Endothelial cell of umbilical vein (primary cell): ENCODE measurements around the gene FBLN2. TPM values are rescaled to one million over a fixed set of nuclear protein-coding genes. Genes with fewer than 3 reads are reported as not detected.

ENCODE experiments used
- BruUV-seq: library from RNA; stranded (reverse); fragments of 400-500 nt; replicated peaks from 2 replicates; lab custom pipeline; 2021; lab: Mats Ljungman, UMichigan
- CTCF ChIA-PET: fragments of 300-600, 350-600 bp; sonication (Branson Sonifier 250); formaldehyde crosslinking; loops from one replicate; lab custom pipeline; 2021; ENCODE audit warnings: antibody characterized with exemption, inconsistent platforms; lab: Charles Lee
- POLR2A ChIA-PET: fragments of 300-600, 350-600 bp; sonication (Branson Sonifier 250); formaldehyde crosslinking; loops from one replicate; lab custom pipeline; 2021; ENCODE audit warnings: antibody characterized with exemption, inconsistent platforms; lab: Charles Lee
- DNase-seq: peaks from one replicate; pipeline ENCODE4 v3.0.0-alpha.2; 2011; ENCODE audit warnings: low read depth, low spot score
- FAIRE-seq: peaks from 2 replicates; lab custom pipeline; 2011; peaks lifted over from hg19 to GRCh38; lab: Jason Lieb, UNC
- H2AFZ ChIP-seq: 2 replicates; pipeline ENCODE4 v1.6.0; 2012; ENCODE audit warnings: low read depth, low read length, control low read depth, inconsistent platforms
- H3K27ac ChIP-seq: 2 replicates; pipeline ENCODE4 v1.5.1; 2011; ENCODE audit warnings: low read depth, mild to moderate bottlenecking, control low read depth, low read length, moderate library complexity; ENCODE audit not compliant: insufficient read depth
- H3K27me3 ChIP-seq, 2 experiments: 2 replicates each; pipeline versions ENCODE4 v1.6.0 to v1.6.1; 2011; ENCODE audit warnings: low read length in 2 of 2, mixed read lengths in 1 of 2; ENCODE audit not compliant: control insufficient read depth in 2 of 2, insufficient read depth in 2 of 2
- H3K36me3 ChIP-seq, 2 experiments: 2 replicates in 1 of 2; 3 replicates in 1 of 2; pipeline ENCODE4 v1.5.1; 2011; ENCODE audit warnings: low read length in 2 of 2, mild to moderate bottlenecking in 1 of 2, moderate library complexity in 1 of 2; ENCODE audit not compliant: control insufficient read depth in 2 of 2, insufficient read depth in 2 of 2; ENCODE audit errors: extremely low read depth in 1 of 2
- H3K4me1 ChIP-seq: 3 replicates; pipeline ENCODE4 v1.5.1; 2011; ENCODE audit warnings: mild to moderate bottlenecking, low read length; ENCODE audit not compliant: control insufficient read depth, insufficient read depth; ENCODE audit errors: extremely low read depth
- H3K4me2 ChIP-seq: 2 replicates; pipeline ENCODE4 v1.6.1; 2011; ENCODE audit warnings: low read length, control low read depth, mixed read lengths; ENCODE audit not compliant: insufficient read depth
- H3K4me3 ChIP-seq, 3 experiments: fragments of 200-600 bp in 1 of 3; sonication (generic), shearing (Covaris generic) in 1 of 3; replicated peaks in 1 of 3; 2 replicates each; pipeline ENCODE4 v1.5.1; 2011 to 2016; ENCODE audit warnings: control low read depth in 3 of 3, low read length in 3 of 3, mild to moderate bottlenecking in 2 of 3, inconsistent platforms in 1 of 3, low read depth in 1 of 3, moderate library complexity in 1 of 3; ENCODE audit not compliant: insufficient read depth in 1 of 3
- H3K79me2 ChIP-seq: 2 replicates; pipeline ENCODE4 v1.6.0; 2012; ENCODE audit warnings: low read length, inconsistent platforms; ENCODE audit not compliant: control insufficient read depth, insufficient read depth
- H3K9ac ChIP-seq: replicated peaks from 2 replicates; pipeline ENCODE3; 2011; ENCODE audit warnings: low read length, control low read depth; ENCODE audit not compliant: insufficient read depth; ENCODE audit errors: extremely low read depth
- H3K9me1 ChIP-seq: replicated peaks from 3 replicates; pipeline ENCODE4 v1.6.0; 2011; ENCODE audit warnings: mild to moderate bottlenecking, low read length; ENCODE audit not compliant: control insufficient read depth, insufficient read depth; ENCODE audit errors: extremely low read depth
- H3K9me3 ChIP-seq: replicated peaks from 2 replicates; pipeline ENCODE4 v1.5.1; 2012; ENCODE audit warnings: low read length, inconsistent platforms; ENCODE audit not compliant: control insufficient read depth, insufficient read depth
- H4K20me1 ChIP-seq: replicated peaks from 2 replicates; pipeline ENCODE3; 2011; ENCODE audit warnings: mild to moderate bottlenecking, low read length; ENCODE audit not compliant: control insufficient read depth, insufficient read depth; ENCODE audit errors: extremely low read depth
- CTCF ChIP-seq, 2 donors: IDR thresholded peaks; 1 replicate in 1 of 2; 2 replicates in 1 of 2; pipeline ENCODE4 v1.5.1; 2011; ENCODE audit warnings: low read length in 2 of 2, mild to moderate bottlenecking in 2 of 2, moderate library complexity in 2 of 2, control low read depth in 1 of 2, inconsistent platforms in 1 of 2, low read depth in 1 of 2; ENCODE audit not compliant: insufficient read depth in 1 of 2; ENCODE audit errors: extremely low read depth in 1 of 2
- FOS ChIP-seq: IDR thresholded peaks from 2 replicates; pipeline ENCODE4 v1.6.1; 2011; ENCODE audit warnings: mild to moderate bottlenecking, low read length, moderate library complexity, borderline replicate concordance; ENCODE audit not compliant: insufficient read depth
- GATA2 ChIP-seq: IDR thresholded peaks from 2 replicates; pipeline ENCODE4 v1.7.0; 2011; ENCODE audit warnings: low read depth, mild to moderate bottlenecking, moderate library complexity, mixed read lengths, low read length; ENCODE audit not compliant: insufficient read length, insufficient read depth
- JUN ChIP-seq: IDR thresholded peaks from 2 replicates; pipeline ENCODE4 v1.6.1; 2011; ENCODE audit warnings: borderline replicate concordance, low read depth; ENCODE audit not compliant: insufficient read length, insufficient read depth
- MAX ChIP-seq: IDR thresholded peaks from 2 replicates; pipeline ENCODE4 v1.6.1; 2011; ENCODE audit not compliant: insufficient read depth, insufficient read length
- MYC ChIP-seq: IDR thresholded peaks from one replicate; pipeline ENCODE4 v1.6.1; 2011; ENCODE audit warnings: mild to moderate bottlenecking, low read depth, low read length
- POLR2A ChIP-seq: IDR thresholded peaks from 2 replicates; pipeline ENCODE4 v1.6.1; 2012; ENCODE audit warnings: low read depth, mild to moderate bottlenecking, control low read depth, low read length
- POLR2AphosphoS5 ChIP-seq: IDR thresholded peaks from 2 replicates; pipeline ENCODE4 v1.6.1; 2012; ENCODE audit warnings: low read depth, mild to moderate bottlenecking, control low read depth, low read length, moderate library complexity; ENCODE audit not compliant: insufficient read depth
- dilution Hi-C: fragments of 300-500 bp; cut with MboI; formaldehyde crosslinking; loops from one replicate; pipeline ENCODE4 v1.15.0; 2019; ENCODE audit warnings: low sequenced_read_pairs; ENCODE audit not compliant: extremely low pct_ligation_motif_present
- intact Hi-C: fragments of 100-400 bp; cut with micrococcal nuclease; formaldehyde crosslinking; loops from one replicate; pipeline ENCODE4 v1.10.0; 2022
- polyA plus RNA-seq, 4 experiments: library from polyadenylated mRNA; depleted of rRNA in 3 of 4; stranded (reverse) in 3 of 4; unstranded in 1 of 4; fragments of >200 nt; gene quantifications; 2 replicates each; pipeline versions ENCODE4 v1.2.1 to v1.2.3, GENCODE V29; 2011 to 2012; ENCODE audit warnings: missing spikeins in 1 of 4
- total RNA-seq: library from RNA; stranded (reverse); gene quantifications from 2 replicates; pipeline ENCODE4 v1.2.3, GENCODE V29; 2021

The FBLN2 gene
- total and polyA plus RNA-seq, 2 donors (not counting 3 experiments of a cell fraction or from before 2014, with no cell fraction given) = 1.4 to 1.9 TPM

GRCh38 chr3:13506680-13507079 is 42.2 kb upstream of the FBLN2 start:
- no peak overlapping the region for H2AFZ ChIP-seq
- no TSS peak for BruUV-seq
- H3K4me2 ChIP-seq = no peak overlapping the region
- ChIA-PET CTCF (interaction anchor here (1.2 to 3.0 kb wide), 3 partner anchors 8 to 142 kb away, joined by 4 to 27 read pairs (median 15); no protein-coding TSS in a partner anchor), POLR2A (no interaction called here)
- no peaks in the 10 kb centered on the region for H3K9me3 ChIP-seq
- no peaks in the 10 kb centered on the region for H3K36me3 ChIP-seq
- H3K9ac ChIP-seq = no peak overlapping the region
- H4K20me1 ChIP-seq = no peaks in the 10 kb centered on the region
- intact Hi-C loops = no loop called here
- dilution Hi-C loops = no loop called here
- H3K27me3 ChIP-seq = no peaks in the 10 kb centered on the region
- no peaks in the 10 kb centered on the region for H3K4me1 ChIP-seq
- H3K9me1 ChIP-seq = no peaks in the 10 kb centered on the region
- FAIRE-seq = no peak
- H3K4me3 ChIP-seq = no peak overlapping the region
- no peak for DNase-seq
- TF ChIP-seq MYC (no peak), GATA2 (no peak), POLR2A (no peak), JUN (no peak), FOS (no peak), MAX (no peak), CTCF (IDR thresholded peaks at IDR 0.05; ENCODE audit: extremely low read depth in 1 of 2, insufficient read depth in 1 of 2, low read depth in 1 of 2, low read length in 2 of 2) (no peak), POLR2AphosphoS5 (no peak)
- H3K27ac ChIP-seq = no peak overlapping the region
- no peaks in the 10 kb centered on the region for H3K79me2 ChIP-seq
